ENCODE data around the gene UFD1. TPM values are rescaled to one million over a fixed set of nuclear protein-coding genes. Genes with fewer than 3 reads are reported as not detected.

Gene UFD1
- total and polyA plus RNA-seq, 9 donors, result 27.8 to 58.8 (median 44.4) TPM

DNA sequence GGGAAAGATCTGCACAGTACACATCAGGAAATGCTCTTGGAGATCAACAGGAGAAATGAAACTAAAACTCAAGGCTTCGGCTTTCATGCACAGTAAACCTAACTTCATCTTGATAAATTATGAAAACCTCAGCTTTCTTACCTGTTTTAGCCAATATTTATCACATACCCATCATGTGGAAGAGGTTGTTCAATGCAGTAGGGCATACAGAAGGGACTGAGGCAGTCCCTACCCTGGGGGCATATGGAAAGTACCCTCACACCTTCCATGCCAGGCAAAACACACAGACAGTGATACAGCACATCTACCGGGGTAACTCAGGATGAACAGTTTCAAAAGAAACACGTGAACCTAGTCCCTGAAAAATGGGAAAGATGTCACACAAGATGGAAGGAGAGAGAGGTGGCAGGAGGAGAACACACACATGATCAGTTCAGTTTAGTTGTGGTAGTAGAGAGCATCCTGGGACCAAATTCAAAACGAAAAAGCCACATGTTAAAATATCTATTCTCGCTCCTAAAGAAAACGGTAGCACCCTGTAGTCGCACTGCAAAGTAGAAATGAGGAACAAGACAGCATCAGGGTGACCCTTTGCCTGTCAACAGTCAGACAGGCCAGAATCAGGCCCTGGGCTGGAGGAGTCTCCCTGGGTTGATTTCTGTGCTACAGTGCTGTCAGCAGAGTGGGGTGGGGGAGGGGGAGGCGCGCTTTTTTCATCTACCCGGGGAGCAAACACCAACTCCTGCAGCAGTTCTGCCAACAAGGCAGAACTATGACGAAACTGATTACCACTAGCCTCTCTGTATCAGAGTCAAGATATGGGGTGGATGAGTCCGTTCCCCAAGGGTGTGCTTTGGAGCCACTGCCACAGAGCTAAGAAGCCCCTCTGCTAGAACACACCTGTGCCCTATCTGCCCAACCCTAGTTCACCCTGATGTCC lies 48.8 kb downstream of the UFD1 start:
- H3K4me3 ChIP-seq (ENCODE audit: low read length), result peak overlapping the region; percentile 83
- H3K4me1 ChIP-seq (ENCODE audit: control insufficient read depth, insufficient read depth, low read length), result peaks cover 19% of the 10 kb centered on the region
- no peaks in the 10 kb centered on the region for H3K9me3 ChIP-seq (replicated peaks; ENCODE audit: control insufficient read depth, low read depth, low read length)
- H3K27me3 ChIP-seq (ENCODE audit: control insufficient read depth, insufficient read depth, low read length), result no peaks in the 10 kb centered on the region
- H3K27ac ChIP-seq (ENCODE audit: low read length), result peak overlapping the region; percentile 67
- peaks cover 10% of the 10 kb centered on the region for H3K36me3 ChIP-seq (ENCODE audit: control insufficient read depth, insufficient read depth, low read length)
- DNase-seq, result peak; percentile 26
- 50% methylated on average over 2 of the region's 12 CpGs for WGBS (ENCODE audit: insufficient coverage)

DNA sequence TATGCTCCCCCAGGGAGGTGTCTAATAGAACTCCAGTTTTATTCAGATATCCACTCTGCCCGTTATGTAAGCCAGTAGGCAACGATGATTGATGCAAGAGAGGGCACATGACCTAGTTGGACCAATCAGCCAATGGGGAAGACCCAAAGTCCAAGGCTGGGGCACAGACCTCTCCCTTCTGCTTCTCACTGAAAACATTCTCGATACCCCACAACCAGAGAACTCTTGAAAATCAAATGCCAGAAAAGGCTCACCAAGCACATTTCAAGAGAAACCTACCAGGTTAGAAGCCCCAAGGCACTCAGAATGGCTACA lies 54.9 kb downstream of the UFD1 start:
- DNase-seq, result no peak
- Histone ChIP-seq H3K4me3 (ENCODE audit: low read length) (no peak overlapping the region), H3K4me1 (ENCODE audit: control insufficient read depth, insufficient read depth, low read length) (peaks cover 3% of the 10 kb centered on the region), H3K27ac (ENCODE audit: low read length) (no peak overlapping the region), H3K27me3 (ENCODE audit: control insufficient read depth, insufficient read depth, low read length) (no peaks in the 10 kb centered on the region), H3K36me3 (ENCODE audit: control insufficient read depth, insufficient read depth, low read length) (peaks cover 5% of the 10 kb centered on the region), H3K9me3 (replicated peaks; ENCODE audit: control insufficient read depth, low read depth, low read length) (no peaks in the 10 kb centered on the region)
- 83% methylated on average over 1 of the region's 3 CpGs for WGBS (ENCODE audit: insufficient coverage)

DNA sequence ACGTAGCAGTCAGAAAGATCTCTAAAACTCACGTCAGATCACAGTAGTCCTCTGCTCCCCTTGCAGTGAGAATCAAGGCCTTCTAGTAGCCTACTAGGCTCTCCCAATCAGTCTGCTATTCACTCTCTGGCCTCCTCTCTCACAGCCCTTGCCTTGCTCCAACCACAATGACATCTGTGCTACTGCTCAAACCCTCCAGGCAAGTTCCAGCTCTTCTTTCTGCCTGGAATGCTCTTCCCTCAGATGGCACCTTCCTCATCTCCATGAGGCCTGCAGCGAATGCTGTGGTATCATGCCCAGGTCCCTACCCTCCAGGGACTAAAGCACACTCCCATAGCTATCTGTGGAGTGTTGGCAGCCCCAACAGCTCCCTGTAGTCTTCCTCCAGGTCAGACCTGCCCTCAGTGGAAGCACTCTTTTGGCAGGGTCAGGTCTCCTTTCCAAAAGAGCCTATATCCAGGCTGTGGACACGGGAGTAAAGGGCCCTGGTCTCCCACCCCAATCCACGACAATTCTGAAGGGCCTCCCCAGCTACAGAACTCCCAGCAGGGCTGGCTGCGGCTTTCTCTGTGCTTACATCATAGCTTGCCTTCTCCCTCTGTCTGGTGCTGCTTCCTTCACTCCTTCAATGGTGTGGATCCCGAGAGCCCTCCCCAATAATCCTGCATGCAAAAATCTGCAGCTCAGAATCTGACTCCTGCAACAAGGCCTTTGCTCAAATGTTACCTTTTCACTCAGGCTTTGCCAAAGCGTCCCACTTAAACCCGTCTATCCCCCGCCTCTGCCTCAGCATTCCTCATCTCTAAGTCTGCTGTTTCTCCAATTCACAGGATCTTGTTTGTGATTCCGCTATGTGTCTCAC lies 56.3 kb downstream of the UFD1 start:
- H3K36me3 ChIP-seq (ENCODE audit: control insufficient read depth, insufficient read depth, low read length), result peaks cover 5% of the 10 kb centered on the region
- no peaks in the 10 kb centered on the region for H3K27me3 ChIP-seq (ENCODE audit: control insufficient read depth, insufficient read depth, low read length)
- no peak for DNase-seq
- WGBS (ENCODE audit: insufficient coverage), result 65% methylated on average over 9 of the region's 11 CpGs
- peaks cover 3% of the 10 kb centered on the region for H3K4me1 ChIP-seq (ENCODE audit: control insufficient read depth, insufficient read depth, low read length)
- H3K9me3 ChIP-seq (replicated peaks; ENCODE audit: control insufficient read depth, low read depth, low read length), result no peaks in the 10 kb centered on the region
- no peak overlapping the region for H3K27ac ChIP-seq (ENCODE audit: low read length)
- H3K4me3 ChIP-seq (ENCODE audit: low read length), result no peak overlapping the region

DNA sequence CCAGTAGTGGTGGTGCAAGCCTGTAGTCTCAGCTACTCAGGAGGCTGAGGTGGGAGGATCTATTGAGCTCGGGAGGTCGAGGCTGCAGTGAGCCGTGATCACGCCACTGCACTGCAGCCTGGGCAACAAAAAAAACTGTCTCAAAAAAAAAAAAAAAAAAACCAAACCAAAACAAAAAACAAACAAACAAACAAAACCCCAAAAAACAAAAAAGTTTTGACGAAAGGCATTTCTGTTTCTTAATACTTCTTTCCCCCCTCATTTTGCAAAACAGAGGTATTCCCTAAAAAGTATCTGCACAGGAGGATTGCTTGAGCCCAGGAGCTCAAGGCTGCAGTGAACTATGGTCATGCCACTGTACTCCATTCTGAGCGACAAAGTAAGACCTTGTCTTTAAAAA lies 58.7 kb downstream of the UFD1 start:
- WGBS (ENCODE audit: insufficient coverage), result 78% methylated on average over 1 of the region's 6 CpGs
- Histone ChIP-seq H3K27ac (ENCODE audit: low read length) (no peak overlapping the region), H3K9me3 (replicated peaks; ENCODE audit: control insufficient read depth, low read depth, low read length) (no peaks in the 10 kb centered on the region), H3K27me3 (ENCODE audit: control insufficient read depth, insufficient read depth, low read length) (no peaks in the 10 kb centered on the region), H3K4me1 (ENCODE audit: control insufficient read depth, insufficient read depth, low read length) (peaks cover 3% of the 10 kb centered on the region), H3K36me3 (ENCODE audit: control insufficient read depth, insufficient read depth, low read length) (peaks cover 5% of the 10 kb centered on the region), H3K4me3 (ENCODE audit: low read length) (no peak overlapping the region)
- DNase-seq, result no peak

DNA sequence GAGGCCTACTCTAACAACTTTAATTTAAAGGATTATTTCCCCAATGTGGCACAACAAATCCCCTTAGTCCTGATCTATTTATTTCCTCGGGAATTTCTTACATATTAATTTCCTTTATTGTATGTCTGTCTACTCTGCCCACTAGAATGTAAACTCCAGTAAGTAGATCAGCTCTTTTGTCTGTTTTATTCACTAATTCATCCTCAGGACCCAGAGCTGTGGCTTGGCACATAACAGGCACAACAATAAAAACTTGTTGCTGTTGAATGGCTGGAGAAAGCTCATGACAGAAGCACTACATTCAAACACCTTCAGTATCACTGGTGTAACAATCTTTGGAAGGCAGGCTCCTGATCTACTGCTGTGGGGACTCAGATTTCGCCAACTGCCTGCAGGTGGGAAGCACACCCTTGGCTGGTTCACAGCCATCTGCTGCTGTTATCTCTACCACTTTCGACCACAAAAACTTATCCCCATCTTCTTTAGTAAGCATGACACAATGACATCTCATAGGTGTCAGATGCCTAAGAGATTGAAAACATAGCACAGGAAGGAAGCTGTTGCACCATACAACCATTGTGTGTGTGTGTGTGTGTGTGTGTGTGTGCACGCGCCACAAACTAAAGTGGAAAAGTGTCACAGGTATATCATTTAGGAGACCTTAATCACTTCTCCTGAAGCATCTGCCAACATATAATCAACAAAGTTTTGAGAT lies 59.4 kb downstream of the UFD1 start:
- H3K4me3 ChIP-seq (ENCODE audit: low read length), result no peak overlapping the region
- H3K4me1 ChIP-seq (ENCODE audit: control insufficient read depth, insufficient read depth, low read length), result peaks cover 3% of the 10 kb centered on the region
- no peak overlapping the region for H3K27ac ChIP-seq (ENCODE audit: low read length)
- H3K9me3 ChIP-seq (replicated peaks; ENCODE audit: control insufficient read depth, low read depth, low read length), result no peaks in the 10 kb centered on the region
- WGBS (ENCODE audit: insufficient coverage), result no CpG with 5 or more reads among the region's 5 CpGs
- DNase-seq, result no peak
- no peaks in the 10 kb centered on the region for H3K36me3 ChIP-seq (ENCODE audit: control insufficient read depth, insufficient read depth, low read length)
- no peaks in the 10 kb centered on the region for H3K27me3 ChIP-seq (ENCODE audit: control insufficient read depth, insufficient read depth, low read length)

DNA sequence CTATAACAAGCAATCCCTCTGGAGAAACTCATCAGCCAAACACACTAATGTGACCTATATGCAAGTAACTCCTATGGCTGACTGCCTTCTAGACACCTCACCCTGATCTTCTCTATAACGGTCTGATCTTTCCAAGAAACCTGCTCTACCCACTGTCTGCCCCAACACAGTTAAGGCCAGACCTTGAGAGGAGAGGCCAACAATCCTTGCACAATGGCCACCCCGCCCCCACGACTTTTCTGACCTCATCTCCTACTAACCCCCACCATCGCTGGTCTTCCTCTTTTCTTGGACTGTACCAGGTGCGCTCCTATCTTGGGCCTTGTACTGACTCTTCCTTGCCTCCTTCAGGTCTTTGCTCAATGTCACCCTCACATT lies 59.9 kb downstream of the UFD1 start:
- H3K36me3 ChIP-seq (ENCODE audit: control insufficient read depth, insufficient read depth, low read length), result no peaks in the 10 kb centered on the region
- peaks cover 3% of the 10 kb centered on the region for H3K4me1 ChIP-seq (ENCODE audit: control insufficient read depth, insufficient read depth, low read length)
- no peaks in the 10 kb centered on the region for H3K27me3 ChIP-seq (ENCODE audit: control insufficient read depth, insufficient read depth, low read length)
- no peak for DNase-seq
- H3K27ac ChIP-seq (ENCODE audit: low read length), result no peak overlapping the region
- no peaks in the 10 kb centered on the region for H3K9me3 ChIP-seq (replicated peaks; ENCODE audit: control insufficient read depth, low read depth, low read length)
- 86% methylated on average over 3 of the region's 5 CpGs for WGBS (ENCODE audit: insufficient coverage)
- no peak overlapping the region for H3K4me3 ChIP-seq (ENCODE audit: low read length)

DNA sequence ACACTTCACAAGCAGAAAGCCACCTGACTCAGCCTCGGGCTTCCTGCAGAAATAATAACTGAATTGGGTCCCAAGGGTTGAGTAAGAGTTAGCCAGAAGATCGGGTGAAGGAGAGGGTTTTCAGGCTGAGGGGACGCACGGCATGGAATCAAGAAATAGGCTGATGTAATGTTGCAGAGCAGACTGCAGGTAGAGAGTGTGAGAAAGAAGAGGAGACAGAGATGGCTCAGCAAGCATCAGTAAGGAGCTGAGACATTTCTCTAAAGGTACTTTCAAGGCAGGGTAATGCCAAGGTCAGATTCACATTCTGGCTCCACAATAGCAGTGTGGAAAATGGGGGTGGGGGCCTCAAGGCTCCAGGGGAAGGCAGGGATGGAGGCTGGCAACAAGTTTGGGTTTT lies 66.1 kb downstream of the UFD1 start:
- no peaks in the 10 kb centered on the region for H3K9me3 ChIP-seq (replicated peaks; ENCODE audit: control insufficient read depth, low read depth, low read length)
- H3K4me1 ChIP-seq (ENCODE audit: control insufficient read depth, insufficient read depth, low read length), result no peaks in the 10 kb centered on the region
- no peaks in the 10 kb centered on the region for H3K27me3 ChIP-seq (ENCODE audit: control insufficient read depth, insufficient read depth, low read length)
- H3K36me3 ChIP-seq (ENCODE audit: control insufficient read depth, insufficient read depth, low read length), result peaks cover 20% of the 10 kb centered on the region
- H3K27ac ChIP-seq (ENCODE audit: low read length), result no peak overlapping the region
- WGBS (ENCODE audit: insufficient coverage), result 42% methylated on average over 3 of the region's 4 CpGs
- H3K4me3 ChIP-seq (ENCODE audit: low read length), result no peak overlapping the region
- no peak for DNase-seq

DNA sequence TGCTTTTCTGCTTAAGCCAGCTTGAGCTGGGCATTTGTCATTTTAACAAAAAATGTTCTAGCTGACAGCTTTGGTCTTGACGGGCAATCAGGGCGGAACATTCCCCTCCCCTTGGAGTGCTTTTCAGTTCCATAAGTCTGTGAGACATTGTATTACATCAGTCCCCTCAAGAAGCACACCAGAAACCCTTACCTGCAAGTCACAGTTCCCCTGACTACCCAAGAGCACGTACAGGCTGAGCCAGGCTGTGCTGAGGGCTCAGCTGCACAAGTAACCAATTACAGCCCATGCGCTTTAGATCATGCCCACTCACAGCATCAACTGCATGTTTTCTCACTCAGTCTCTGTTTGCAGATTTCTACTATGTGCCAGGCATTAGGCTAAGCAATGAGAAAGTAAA lies 66.5 kb downstream of the UFD1 start:
- 57% methylated on average over 4 of the region's 4 CpGs for WGBS (ENCODE audit: insufficient coverage)
- Histone ChIP-seq H3K9me3 (replicated peaks; ENCODE audit: control insufficient read depth, low read depth, low read length) (no peaks in the 10 kb centered on the region), H3K27ac (ENCODE audit: low read length) (no peak overlapping the region), H3K36me3 (ENCODE audit: control insufficient read depth, insufficient read depth, low read length) (peaks cover 24% of the 10 kb centered on the region), H3K27me3 (ENCODE audit: control insufficient read depth, insufficient read depth, low read length) (no peaks in the 10 kb centered on the region), H3K4me3 (ENCODE audit: low read length) (no peak overlapping the region), H3K4me1 (ENCODE audit: control insufficient read depth, insufficient read depth, low read length) (no peaks in the 10 kb centered on the region)
- no peak for DNase-seq

DNA sequence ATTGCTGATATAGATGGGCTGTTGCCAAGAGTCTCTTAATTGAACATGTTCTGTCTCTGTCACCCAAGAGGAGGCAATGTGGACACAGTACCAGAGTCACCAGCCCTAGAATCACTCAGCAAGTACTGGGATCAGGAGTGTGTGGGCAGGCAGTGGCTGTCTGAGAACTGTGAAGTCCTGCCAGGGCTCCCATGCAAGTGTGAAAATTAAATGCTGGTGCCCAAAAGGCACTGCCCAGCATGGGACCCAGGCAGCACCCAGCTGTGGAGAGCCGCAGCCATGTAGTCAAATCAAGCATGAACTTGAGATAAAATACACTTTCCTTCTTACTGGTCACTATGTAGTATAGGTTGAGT lies 67.3 kb downstream of the UFD1 start:
- Histone ChIP-seq H3K27me3 (ENCODE audit: control insufficient read depth, insufficient read depth, low read length) (no peaks in the 10 kb centered on the region), H3K4me1 (ENCODE audit: control insufficient read depth, insufficient read depth, low read length) (no peaks in the 10 kb centered on the region), H3K9me3 (replicated peaks; ENCODE audit: control insufficient read depth, low read depth, low read length) (no peaks in the 10 kb centered on the region), H3K4me3 (ENCODE audit: low read length) (no peak overlapping the region), H3K27ac (ENCODE audit: low read length) (no peak overlapping the region), H3K36me3 (ENCODE audit: control insufficient read depth, insufficient read depth, low read length) (peaks cover 29% of the 10 kb centered on the region)
- WGBS (ENCODE audit: insufficient coverage), result no CpG with 5 or more reads among the region's 1 CpG
- DNase-seq, result no peak

All from muscle of leg (tissue), 11 donors.